GM23338 (cell line): ENCODE data around the gene ARHGEF39. TPM values are rescaled to one million over a fixed set of nuclear protein-coding genes. Genes with fewer than 3 reads are reported as not detected.

Experiments
- ATAC-seq: fragments of 200-7000 bp; cut with Tn5 transposase; 3 replicates; pipeline ENCODE4 v1.9.1; 2020
- DNase-seq: peaks from one replicate; pipeline ENCODE4 v3.0.0-alpha.2; 2015; ENCODE audit warnings: low spot score
- H2AFZ ChIP-seq: fragments of 200-600 bp; sonication (generic); 2 replicates; pipeline ENCODE4 v1.8.0; 2016; ENCODE audit warnings: antibody characterized with exemption, mild to moderate bottlenecking, moderate library complexity
- H3F3A ChIP-seq: fragments of 200-600 bp; sonication (generic); replicated peaks from 2 replicates; pipeline ENCODE4 v1.8.0; 2017; ENCODE audit warnings: antibody characterized with exemption, mixed run types, low read depth
- H3K27ac ChIP-seq: fragments of 200-600 bp; sonication (generic); 2 replicates; pipeline ENCODE4 v1.6.1; 2016; ENCODE audit warnings: low read depth
- H3K27me3 ChIP-seq: fragments of 200-600 bp; sonication (generic); 2 replicates; pipeline ENCODE4 v1.8.0; 2016; ENCODE audit warnings: mild to moderate bottlenecking, mixed run types, moderate library complexity; ENCODE audit not compliant: insufficient read depth
- H3K36me3 ChIP-seq: fragments of 200-600 bp; sonication (generic); 2 replicates; pipeline ENCODE4 v1.8.0; 2016; ENCODE audit warnings: mild to moderate bottlenecking; ENCODE audit not compliant: insufficient read depth
- H3K4me1 ChIP-seq: fragments of 200-600 bp; sonication (generic); 2 replicates; pipeline ENCODE4 v1.8.0; 2016; ENCODE audit warnings: mild to moderate bottlenecking, moderate library complexity; ENCODE audit not compliant: insufficient read depth
- H3K4me2 ChIP-seq: fragments of 200-600 bp; sonication (generic); 2 replicates; pipeline ENCODE4 v1.7.1; 2017; ENCODE audit warnings: mixed run types
- H3K4me3 ChIP-seq: fragments of 200-600 bp; sonication (generic); 2 replicates; pipeline ENCODE4 v1.6.1; 2016; ENCODE audit warnings: mixed run types
- H3K79me2 ChIP-seq: fragments of 200-600 bp; sonication (generic); replicated peaks from 2 replicates; pipeline ENCODE4 v1.8.0; 2017; ENCODE audit warnings: mild to moderate bottlenecking; ENCODE audit not compliant: insufficient read depth
- H3K9me2 ChIP-seq: fragments of 200-600 bp; sonication (generic); 2 replicates; pipeline ENCODE4 v1.8.0; 2017; ENCODE audit not compliant: insufficient read depth
- H4K20me1 ChIP-seq: fragments of 200-600 bp; sonication (generic); replicated peaks from 2 replicates; pipeline ENCODE4 v1.8.0; 2017; ENCODE audit warnings: mild to moderate bottlenecking; ENCODE audit not compliant: insufficient read depth
- H3K27ac Mint-ChIP-seq: 2 replicates; pipeline ENCODE4 v1.8.0; 2020; ENCODE audit warnings: inconsistent platforms, mild to moderate bottlenecking, moderate library complexity, mixed read lengths
- H3K27me3 Mint-ChIP-seq: 3 replicates; pipeline ENCODE4 v1.8.0; 2022; ENCODE audit warnings: low read depth, mild to moderate bottlenecking, moderate library complexity, mixed read lengths, inconsistent platforms; ENCODE audit not compliant: insufficient read depth, poor library complexity
- H3K36me3 Mint-ChIP-seq: 3 replicates; pipeline ENCODE4 v1.8.0; 2021; ENCODE audit warnings: low read depth, mild to moderate bottlenecking, inconsistent platforms, moderate library complexity, mixed read lengths
- H3K4me1 Mint-ChIP-seq: 3 replicates; pipeline ENCODE4 v1.8.0; 2020; ENCODE audit warnings: mild to moderate bottlenecking, inconsistent platforms, mixed read lengths
- H3K4me3 Mint-ChIP-seq: 3 replicates; pipeline ENCODE4 v1.8.0; 2021; ENCODE audit warnings: moderate library complexity, mild to moderate bottlenecking, inconsistent platforms, mixed read lengths
- H3K9me3 Mint-ChIP-seq: 3 replicates; pipeline ENCODE4 v1.8.0; 2020; ENCODE audit warnings: moderate library complexity, mild to moderate bottlenecking, inconsistent platforms, mixed read lengths
- EZH2phosphoT487 ChIP-seq: fragments of 200-600 bp; sonication (generic); IDR thresholded peaks from one replicate; pipeline ENCODE4 v1.8.1; 2018; ENCODE audit warnings: antibody characterized with exemption; ENCODE audit not compliant: unreplicated experiment
- JUNB ChIP-seq: IDR thresholded peaks from one replicate; pipeline ENCODE4 v1.6.1; 2016; ENCODE audit warnings: antibody characterized with exemption; ENCODE audit not compliant: unreplicated experiment
- NANOG ChIP-seq: IDR thresholded peaks from 2 replicates; pipeline ENCODE4 v1.6.1; 2016; ENCODE audit warnings: antibody characterized with exemption, borderline replicate concordance
- POLR2AphosphoS5 ChIP-seq: IDR thresholded peaks from 2 replicates; pipeline ENCODE4 v1.6.1; 2016; ENCODE audit warnings: antibody characterized with exemption, low read depth
- STAT1 ChIP-seq: IDR thresholded peaks from one replicate; pipeline ENCODE4 v1.6.1; 2016; ENCODE audit warnings: antibody characterized with exemption; ENCODE audit not compliant: unreplicated experiment
- ZNF114 ChIP-seq: fragments of 250-450 bp; sonication (Bioruptor Pico); IDR thresholded peaks from 2 replicates; pipeline ENCODE4 v1.5.0; 2020; ENCODE audit warnings: mild to moderate bottlenecking, moderate library complexity
- ZNF331 ChIP-seq: fragments of 250-450 bp; sonication (Bioruptor Pico); IDR thresholded peaks from 2 replicates; pipeline ENCODE4 v1.5.0; 2020; ENCODE audit warnings: low read depth, mild to moderate bottlenecking, moderate library complexity
- polyA plus RNA-seq: library from polyadenylated mRNA; unstranded; fragments of >200 nt; fragmentation: Nextera tagmentation; extraction: Ambion mirVana; gene quantifications from 2 replicates; pipeline ENCODE4 v1.2.1, GENCODE V29; 2016
- total RNA-seq: library from RNA; depleted of rRNA; stranded (reverse); fragments of >200 nt; shearing (Covaris generic); gene quantifications from 2 replicates; pipeline ENCODE4 v1.2.3, GENCODE V29; 2014
- TF ChIP-seq, protein P1 (sequence below): IDR thresholded peaks from 2 replicates; pipeline ENCODE4 v1.6.1; 2016; ENCODE audit warnings: antibody characterized with exemption
- TF ChIP-seq, protein P2 (sequence below): IDR thresholded peaks from one replicate; pipeline ENCODE4 v1.6.1; 2018; ENCODE audit warnings: antibody characterized with exemption; ENCODE audit not compliant: unreplicated experiment

Gene ARHGEF39
- total and polyA plus RNA-seq, 2 experiments from 2014 or later, result 16.8 to 31.0 TPM

DNA sequence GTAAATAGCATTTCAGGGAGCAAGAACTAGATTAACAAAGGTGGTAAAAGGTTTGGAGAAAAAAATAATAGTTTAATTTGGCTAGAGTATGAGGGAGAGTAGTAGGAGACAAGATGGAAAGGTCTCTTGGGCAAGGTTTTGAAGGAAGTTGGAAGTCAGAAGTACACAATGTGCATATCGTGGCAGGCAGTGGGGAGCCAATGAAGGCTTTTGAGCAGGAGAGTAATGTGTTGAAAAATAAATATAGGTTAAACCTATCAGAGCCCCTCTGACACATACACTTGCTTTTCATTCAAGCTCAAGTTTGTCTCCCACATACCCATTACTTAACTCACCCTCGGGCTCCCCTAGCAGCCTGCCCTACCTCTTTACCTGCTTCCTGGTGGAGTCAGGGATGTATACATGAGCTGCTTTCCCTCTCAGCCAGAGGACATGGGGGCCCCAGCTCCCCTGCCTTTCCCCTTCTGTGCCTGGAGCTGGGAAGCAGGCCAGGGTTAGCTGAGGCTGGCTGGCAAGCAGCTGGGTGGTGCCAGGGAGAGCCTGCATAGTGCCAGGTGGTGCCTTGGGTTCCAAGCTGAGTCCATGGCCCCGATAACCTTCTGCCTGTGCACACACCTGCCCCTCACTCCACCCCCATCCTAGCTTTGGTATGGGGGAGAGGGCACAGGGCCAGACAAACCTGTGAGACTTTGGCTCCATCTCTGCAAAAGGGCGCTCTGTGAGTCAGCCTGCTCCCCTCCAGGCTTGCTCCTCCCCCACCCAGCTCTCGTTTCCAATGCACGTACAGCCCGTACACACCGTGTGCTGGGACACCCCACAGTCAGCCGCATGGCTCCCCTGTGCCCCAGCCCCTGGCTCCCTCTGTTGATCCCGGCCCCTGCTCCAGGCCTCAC lies 8.4 kb upstream of the ARHGEF39 start, which contains the start of gene CA9:
Gene CA9 (plus strand): TSS at position 797 of the 893 bp plus-strand sequence. CDS start 32 bp downstream, at position 829.
- no peaks in the 10 kb centered on the region for H3K79me2 ChIP-seq
- H3K4me3 ChIP-seq, result no peak within 1 kb of the TSS
- no peak for TF ChIP-seq EZH2phosphoT487
- no peak for TF ChIP-seq JUNB
- TF ChIP-seq, protein P1, sequence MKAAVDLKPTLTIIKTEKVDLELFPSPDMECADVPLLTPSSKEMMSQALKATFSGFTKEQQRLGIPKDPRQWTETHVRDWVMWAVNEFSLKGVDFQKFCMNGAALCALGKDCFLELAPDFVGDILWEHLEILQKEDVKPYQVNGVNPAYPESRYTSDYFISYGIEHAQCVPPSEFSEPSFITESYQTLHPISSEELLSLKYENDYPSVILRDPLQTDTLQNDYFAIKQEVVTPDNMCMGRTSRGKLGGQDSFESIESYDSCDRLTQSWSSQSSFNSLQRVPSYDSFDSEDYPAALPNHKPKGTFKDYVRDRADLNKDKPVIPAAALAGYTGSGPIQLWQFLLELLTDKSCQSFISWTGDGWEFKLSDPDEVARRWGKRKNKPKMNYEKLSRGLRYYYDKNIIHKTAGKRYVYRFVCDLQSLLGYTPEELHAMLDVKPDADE, result no peak
- no peak for TF ChIP-seq ZNF114 (CRISPR knock-in tag)
- TF ChIP-seq, protein P2, sequence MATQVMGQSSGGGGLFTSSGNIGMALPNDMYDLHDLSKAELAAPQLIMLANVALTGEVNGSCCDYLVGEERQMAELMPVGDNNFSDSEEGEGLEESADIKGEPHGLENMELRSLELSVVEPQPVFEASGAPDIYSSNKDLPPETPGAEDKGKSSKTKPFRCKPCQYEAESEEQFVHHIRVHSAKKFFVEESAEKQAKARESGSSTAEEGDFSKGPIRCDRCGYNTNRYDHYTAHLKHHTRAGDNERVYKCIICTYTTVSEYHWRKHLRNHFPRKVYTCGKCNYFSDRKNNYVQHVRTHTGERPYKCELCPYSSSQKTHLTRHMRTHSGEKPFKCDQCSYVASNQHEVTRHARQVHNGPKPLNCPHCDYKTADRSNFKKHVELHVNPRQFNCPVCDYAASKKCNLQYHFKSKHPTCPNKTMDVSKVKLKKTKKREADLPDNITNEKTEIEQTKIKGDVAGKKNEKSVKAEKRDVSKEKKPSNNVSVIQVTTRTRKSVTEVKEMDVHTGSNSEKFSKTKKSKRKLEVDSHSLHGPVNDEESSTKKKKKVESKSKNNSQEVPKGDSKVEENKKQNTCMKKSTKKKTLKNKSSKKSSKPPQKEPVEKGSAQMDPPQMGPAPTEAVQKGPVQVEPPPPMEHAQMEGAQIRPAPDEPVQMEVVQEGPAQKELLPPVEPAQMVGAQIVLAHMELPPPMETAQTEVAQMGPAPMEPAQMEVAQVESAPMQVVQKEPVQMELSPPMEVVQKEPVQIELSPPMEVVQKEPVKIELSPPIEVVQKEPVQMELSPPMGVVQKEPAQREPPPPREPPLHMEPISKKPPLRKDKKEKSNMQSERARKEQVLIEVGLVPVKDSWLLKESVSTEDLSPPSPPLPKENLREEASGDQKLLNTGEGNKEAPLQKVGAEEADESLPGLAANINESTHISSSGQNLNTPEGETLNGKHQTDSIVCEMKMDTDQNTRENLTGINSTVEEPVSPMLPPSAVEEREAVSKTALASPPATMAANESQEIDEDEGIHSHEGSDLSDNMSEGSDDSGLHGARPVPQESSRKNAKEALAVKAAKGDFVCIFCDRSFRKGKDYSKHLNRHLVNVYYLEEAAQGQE, result no peak
- TF ChIP-seq STAT1, result no peak
- no peak for TF ChIP-seq ZNF331
- DNase-seq (no peak), ATAC-seq (no peak)
- no peak within 1 kb of the TSS for H3K27ac ChIP-seq
- no peaks in the 10 kb centered on the region for H4K20me1 ChIP-seq
- no peak within 1 kb of the TSS for H2AFZ ChIP-seq
- peaks cover 20% of the 10 kb centered on the region for H3K27me3 ChIP-seq
- Mint-ChIP-seq H3K9me3 (no peaks in the 10 kb centered on the region), H3K36me3 (no peaks in the 10 kb centered on the region), H3K4me3 (peak within 1 kb of the TSS; percentile 78), H3K27ac (no peak within 1 kb of the TSS), H3K4me1 (peaks cover 10% of the 10 kb centered on the region), H3K27me3 (peaks cover 15% of the 10 kb centered on the region)
- H3K9me2 ChIP-seq, result peaks cover 5% of the 10 kb centered on the region
- H3K36me3 ChIP-seq, result no peaks in the 10 kb centered on the region
- no peak within 1 kb of the TSS for H3K4me2 ChIP-seq
- peaks cover 5% of the 10 kb centered on the region; the same call in 1 of the 2 replicates for H3K4me1 ChIP-seq
- 0 out of 2 replicates have a peak, but pooled peaks cover 7% of the 10 kb centered on the region for H3F3A ChIP-seq

DNA sequence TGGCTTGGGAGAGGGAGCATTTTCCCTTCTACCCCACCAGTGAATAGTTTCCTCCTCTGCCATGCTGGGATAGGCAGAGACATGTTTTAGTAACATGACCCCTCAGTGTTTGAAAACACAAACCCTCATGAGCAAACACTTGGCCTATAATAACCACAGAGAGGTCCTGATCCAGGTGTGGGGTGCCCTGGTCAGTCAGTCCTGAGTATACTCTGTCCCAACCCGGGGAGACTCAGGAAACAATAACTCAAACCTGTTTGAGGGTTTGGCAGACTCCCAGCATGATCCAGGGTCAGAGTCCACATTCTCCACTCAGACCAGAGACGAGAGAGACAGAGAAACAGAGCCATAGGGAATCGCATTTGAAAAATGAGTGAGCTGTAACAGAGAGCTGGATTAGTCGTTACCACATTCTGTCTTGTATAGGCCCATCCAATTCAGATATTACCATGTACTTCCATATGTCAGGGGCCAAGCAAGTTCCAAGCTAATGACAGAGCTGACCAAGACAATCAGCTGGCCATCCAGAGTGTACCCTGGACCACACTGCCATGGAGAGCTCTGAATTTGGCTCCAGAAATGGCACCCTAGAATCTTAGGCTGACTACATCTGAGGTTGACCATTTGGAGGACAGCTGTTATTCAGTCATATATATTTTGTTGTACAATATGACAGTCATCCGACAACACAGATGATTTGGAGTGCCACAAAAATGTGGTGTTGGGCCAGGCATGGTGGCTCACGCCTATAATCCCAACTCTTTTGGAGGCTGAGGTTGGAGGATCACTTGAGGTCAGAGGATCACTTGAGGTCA lies 4.5 kb upstream of the ARHGEF39 start:
- Histone ChIP-seq H3K9me2 (peaks cover 12% of the 10 kb centered on the region), H3K27ac (no peak overlapping the region), H3F3A (0 out of 2 replicates have a peak, but pooled peaks cover 3% of the 10 kb centered on the region), H4K20me1 (no peaks in the 10 kb centered on the region), H3K4me1 (peaks cover 5% of the 10 kb centered on the region), H3K79me2 (peaks cover under 1% of the 10 kb centered on the region; the same call in 1 of the 2 replicates), H2AFZ (no peak overlapping the region), H3K4me3 (no peak overlapping the region), H3K36me3 (no peaks in the 10 kb centered on the region), H3K4me2 (no peak overlapping the region), H3K27me3 (peaks cover 7% of the 10 kb centered on the region; the same call in 1 of the 2 replicates)
- no peak for DNase-seq
- Mint-ChIP-seq H3K27ac (no peak overlapping the region), H3K36me3 (no peaks in the 10 kb centered on the region), H3K27me3 (peaks cover 8% of the 10 kb centered on the region), H3K9me3 (no peaks in the 10 kb centered on the region), H3K4me1 (peaks cover 9% of the 10 kb centered on the region), H3K4me3 (no peak overlapping the region)
- no peak for ATAC-seq
- TF ChIP-seq, protein P1, result no peak
- no peak for TF ChIP-seq EZH2phosphoT487
- TF ChIP-seq ZNF331, result no peak
- TF ChIP-seq NANOG, result no peak
- no peak for TF ChIP-seq POLR2AphosphoS5
- TF ChIP-seq, protein P2, result no peak
- TF ChIP-seq JUNB, result no peak
- no peak for TF ChIP-seq ZNF114 (CRISPR knock-in tag)
